Breast epithelium (tissue), 4 donors: Measurements from ENCODE around the gene RIMKLA. TPM values are rescaled to one million over a fixed set of nuclear protein-coding genes. Genes with fewer than 3 reads are reported as not detected.

Experiments
- DNase-seq, 2 donors: peaks; one replicate each; pipeline ENCODE4 v3.0.0-alpha.2; 2019; ENCODE audit warnings: low spot score in 2 of 2
- H3K27ac ChIP-seq, 2 donors: fragments of 200-600 bp; sonication (generic) in 1 of 2; one replicate each; pipeline ENCODE4 v1.5.1; 2016 to 2019; ENCODE audit warnings: mild to moderate bottlenecking in 1 of 2
- H3K27me3 ChIP-seq, 2 donors: fragments of 200-600 bp; sonication (generic) in 1 of 2; one replicate each; pipeline versions ENCODE4 v1.5.1 to v1.6.0; 2017 to 2019; ENCODE audit warnings: control low read depth in 1 of 2, mild to moderate bottlenecking in 1 of 2
- H3K36me3 ChIP-seq: fragments of 200-600 bp; one replicate; pipeline ENCODE4 v1.5.1; 2019
- H3K4me1 ChIP-seq, 2 donors: fragments of 200-600 bp; sonication (generic); one replicate each; pipeline ENCODE4 v1.5.1; 2016 to 2019; ENCODE audit warnings: control low read depth in 1 of 2
- H3K4me3 ChIP-seq, 3 donors: fragments of 200-600 bp; sonication (generic); 1 replicate in 2 of 3; 2 replicates in 1 of 3; pipeline ENCODE4 v1.5.1; 2016 to 2019; ENCODE audit warnings: mild to moderate bottlenecking in 3 of 3, moderate library complexity in 2 of 3
- H3K9me3 ChIP-seq, 2 donors: fragments of 200-600 bp; sonication (generic) in 1 of 2; one replicate each; pipeline ENCODE4 v1.5.1; 2016 to 2019; ENCODE audit warnings: control low read depth in 1 of 2
- CTCF ChIP-seq, 3 donors: fragments of 450-650 bp; IDR thresholded peaks; one replicate each; pipeline ENCODE4 v1.5.1; 2016 to 2017; ENCODE audit warnings: antibody characterized with exemption in 3 of 3, mild to moderate bottlenecking in 3 of 3, moderate library complexity in 3 of 3
- POLR2A ChIP-seq: fragments of 450-650 bp; IDR thresholded peaks from one replicate; pipeline ENCODE4 v1.6.1; 2016; ENCODE audit warnings: antibody characterized with exemption, mild to moderate bottlenecking, moderate library complexity
- POLR2AphosphoS5 ChIP-seq, 3 donors: sonication (generic); formaldehyde crosslinking; IDR thresholded peaks; one replicate each; pipeline ENCODE4 v1.6.1; 2017; ENCODE audit warnings: antibody characterized with exemption in 3 of 3
- intact Hi-C: fragments of 100-400 bp; cut with DNase I; formaldehyde crosslinking; loops from one replicate; pipeline ENCODE4 v1.15.1; 2023; ENCODE audit warnings: low total_unique reads
- total RNA-seq, 3 donors: library from RNA; depleted of rRNA; stranded (reverse); fragments of >200 nt; gene quantifications; one replicate each; pipeline ENCODE4 v1.1.0, GENCODE V29; 2016

RIMKLA gene
- total RNA-seq, 3 donors from 2014 or later: 0.32 to 0.73 (median 0.66) TPM

GRCh38 chr1:42424201-42424600 is 43.6 kb downstream of the RIMKLA start:
- H3K4me3 ChIP-seq: no peak overlapping the region
- no peak overlapping the region for H3K27ac ChIP-seq
- no peaks in the 10 kb centered on the region for H3K9me3 ChIP-seq
- TF ChIP-seq POLR2AphosphoS5 (IDR thresholded peaks at IDR 0.05) (no peak), POLR2A (no peak)
- intact Hi-C loops: no loop called here
- peaks cover 0 to 8% of the 10 kb centered on the region in 2 donors for H3K4me1 ChIP-seq
- no peak for DNase-seq
- no peaks in the 10 kb centered on the region for H3K36me3 ChIP-seq
- H3K27me3 ChIP-seq: no peaks in the 10 kb centered on the region

GRCh38 chr1:42427240-42427639 is 46.6 kb downstream of the RIMKLA start:
- no peak for DNase-seq
- H3K27me3 ChIP-seq: no peaks in the 10 kb centered on the region
- no peaks in the 10 kb centered on the region for H3K4me1 ChIP-seq
- H3K4me3 ChIP-seq: no peak overlapping the region
- TF ChIP-seq CTCF (IDR thresholded peaks at IDR 0.05) (no peak), POLR2A (no peak), POLR2AphosphoS5 (IDR thresholded peaks at IDR 0.05) (no peak)
- no peaks in the 10 kb centered on the region for H3K36me3 ChIP-seq
- H3K27ac ChIP-seq: no peak overlapping the region
- intact Hi-C loops: no loop called here
- H3K9me3 ChIP-seq: no peaks in the 10 kb centered on the region

GRCh38 chr1:42429603-42430002 is 49.0 kb downstream of the RIMKLA start:
- H3K36me3 ChIP-seq: no peaks in the 10 kb centered on the region
- no peak for DNase-seq
- intact Hi-C loops: no loop called here

GRCh38 chr1:42430286-42431135 is 49.9 kb downstream of the RIMKLA start:
- TF ChIP-seq POLR2A: no peak
- TF ChIP-seq POLR2AphosphoS5 (IDR thresholded peaks at IDR 0.05): no peak
- TF ChIP-seq CTCF (IDR thresholded peaks at IDR 0.05): no peak
- H3K4me3 ChIP-seq: no peak overlapping the region

More at GRCh38 chr1:42429603-42430002, 49.0 kb downstream of the RIMKLA start:
- Histone ChIP-seq H3K4me3 (no peak overlapping the region), H3K27me3 (no peaks in the 10 kb centered on the region), H3K9me3 (no peaks in the 10 kb centered on the region), H3K27ac (no peak overlapping the region), H3K4me1 (no peaks in the 10 kb centered on the region)
- no peak for TF ChIP-seq POLR2AphosphoS5 (IDR thresholded peaks at IDR 0.05)
- TF ChIP-seq CTCF (IDR thresholded peaks at IDR 0.05): no peak
- TF ChIP-seq POLR2A: no peak

GRCh38 chr1:42431514-42431913 is 50.9 kb downstream of the RIMKLA start:
- no peak for TF ChIP-seq CTCF (IDR thresholded peaks at IDR 0.05)
- no peak for TF ChIP-seq POLR2AphosphoS5 (IDR thresholded peaks at IDR 0.05)
- TF ChIP-seq POLR2A: no peak
- H3K9me3 ChIP-seq: no peaks in the 10 kb centered on the region
- no peaks in the 10 kb centered on the region for H3K27me3 ChIP-seq
- H3K36me3 ChIP-seq: no peaks in the 10 kb centered on the region
- DNase-seq: no peak
- no peaks in the 10 kb centered on the region for H3K4me1 ChIP-seq
- H3K27ac ChIP-seq: no peak overlapping the region
- intact Hi-C loops: no loop called here
- H3K4me3 ChIP-seq: no peak overlapping the region

More at GRCh38 chr1:42430286-42431135, 49.9 kb downstream of the RIMKLA start:
- Histone ChIP-seq H3K27ac (no peak overlapping the region), H3K36me3 (no peaks in the 10 kb centered on the region), H3K9me3 (no peaks in the 10 kb centered on the region), H3K4me1 (no peaks in the 10 kb centered on the region), H3K27me3 (no peaks in the 10 kb centered on the region)
- intact Hi-C loops: no loop called here
- DNase-seq: no peak
